Activated B cell treated with CpG ODN at 0.5 μM for 24 hours (primary cell): ENCODE measurements around the gene SBK2. TPM values are rescaled to one million over a fixed set of nuclear protein-coding genes. Genes with fewer than 3 reads are reported as not detected.

Experiments used
- ATAC-seq: fragments of 200-7000 bp; cut with Tn5 transposase; one replicate; pipeline ENCODE4 v1.10.0; 2021; ENCODE audit warnings: low read depth, mild to moderate bottlenecking, moderate library complexity
- CTCF ChIA-PET: fragments of 350-600 bp; sonication (Branson Sonifier 250); formaldehyde crosslinking; loops from one replicate; lab custom pipeline; 2021; ENCODE audit warnings: antibody characterized with exemption; lab: Charles Lee
- POLR2A ChIA-PET: fragments of 350-600 bp; sonication (Branson Sonifier 250); formaldehyde crosslinking; loops from one replicate; lab custom pipeline; 2021; ENCODE audit warnings: antibody characterized with exemption; lab: Charles Lee
- DNase-seq: peaks from one replicate; pipeline ENCODE4 v3.0.0; 2022
- H3K27ac Mint-ChIP-seq: one replicate; pipeline ENCODE4 v1.8.0; 2020; ENCODE audit warnings: mixed read lengths
- H3K27me3 Mint-ChIP-seq: one replicate; pipeline ENCODE4 v1.8.0; 2021; ENCODE audit warnings: mixed read lengths
- H3K36me3 Mint-ChIP-seq: one replicate; pipeline ENCODE4 v1.8.0; 2021; ENCODE audit warnings: low read depth, mixed read lengths
- H3K4me1 Mint-ChIP-seq: one replicate; pipeline ENCODE4 v1.8.0; 2021; ENCODE audit warnings: mixed read lengths
- H3K4me3 Mint-ChIP-seq: one replicate; pipeline ENCODE4 v1.8.0; 2020; ENCODE audit warnings: mild to moderate bottlenecking, mixed read lengths
- H3K9me3 Mint-ChIP-seq: one replicate; pipeline ENCODE4 v1.8.0; 2020; ENCODE audit warnings: mixed read lengths
- intact Hi-C: fragments of 100-400 bp; cut with micrococcal nuclease; formaldehyde crosslinking; loops from one replicate; pipeline ENCODE4 v1.15.1; 2024
- total RNA-seq: library from RNA; stranded (reverse); gene quantifications from 2 replicates; pipeline ENCODE4 v1.2.3, GENCODE V29; 2022
- TF ChIP-seq, protein P1 (sequence below): fragments of 200-600 bp; IDR thresholded peaks from one replicate; pipeline ENCODE4 v1.8.0; 2022; ENCODE audit warnings: antibody characterized with exemption, mild to moderate bottlenecking

The SBK2 gene
- total RNA-seq, 1 donor from 2014 or later, result not detected

DNA sequence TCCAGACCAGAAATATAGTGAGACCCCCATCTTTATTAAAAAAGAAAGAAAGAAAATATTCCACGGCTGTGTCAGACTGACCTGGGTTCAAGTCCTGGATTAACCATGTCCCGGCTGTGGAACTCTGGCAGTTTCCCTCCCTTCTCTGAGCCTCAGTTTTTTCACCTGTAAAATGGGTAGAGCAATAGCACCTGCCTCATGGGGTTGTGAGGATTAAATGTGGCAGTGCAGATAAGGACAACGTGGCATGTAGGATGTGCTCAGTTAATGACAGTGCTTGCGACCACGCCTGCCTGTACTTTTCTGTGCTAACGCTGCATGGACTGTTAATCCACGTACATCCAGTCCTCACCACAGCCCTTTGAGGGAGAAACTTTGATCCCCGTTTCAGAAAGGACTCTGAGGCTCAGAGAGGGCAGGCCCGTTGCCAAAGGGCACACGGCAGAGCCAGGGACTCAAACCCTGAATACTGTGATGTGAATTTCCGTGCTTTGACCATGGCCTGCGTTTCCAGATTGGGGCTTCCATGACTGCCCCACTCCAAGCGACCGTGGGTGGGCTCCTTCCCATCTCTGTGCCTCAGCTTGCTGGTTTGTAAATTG lies 16.1 kb downstream of the SBK2 start:
- peaks cover 3% of the 10 kb centered on the region for H3K4me1 Mint-ChIP-seq
- TF ChIP-seq, protein P1, sequence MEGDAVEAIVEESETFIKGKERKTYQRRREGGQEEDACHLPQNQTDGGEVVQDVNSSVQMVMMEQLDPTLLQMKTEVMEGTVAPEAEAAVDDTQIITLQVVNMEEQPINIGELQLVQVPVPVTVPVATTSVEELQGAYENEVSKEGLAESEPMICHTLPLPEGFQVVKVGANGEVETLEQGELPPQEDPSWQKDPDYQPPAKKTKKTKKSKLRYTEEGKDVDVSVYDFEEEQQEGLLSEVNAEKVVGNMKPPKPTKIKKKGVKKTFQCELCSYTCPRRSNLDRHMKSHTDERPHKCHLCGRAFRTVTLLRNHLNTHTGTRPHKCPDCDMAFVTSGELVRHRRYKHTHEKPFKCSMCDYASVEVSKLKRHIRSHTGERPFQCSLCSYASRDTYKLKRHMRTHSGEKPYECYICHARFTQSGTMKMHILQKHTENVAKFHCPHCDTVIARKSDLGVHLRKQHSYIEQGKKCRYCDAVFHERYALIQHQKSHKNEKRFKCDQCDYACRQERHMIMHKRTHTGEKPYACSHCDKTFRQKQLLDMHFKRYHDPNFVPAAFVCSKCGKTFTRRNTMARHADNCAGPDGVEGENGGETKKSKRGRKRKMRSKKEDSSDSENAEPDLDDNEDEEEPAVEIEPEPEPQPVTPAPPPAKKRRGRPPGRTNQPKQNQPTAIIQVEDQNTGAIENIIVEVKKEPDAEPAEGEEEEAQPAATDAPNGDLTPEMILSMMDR, result no peak
- DNase-seq (no peak), ATAC-seq (no peak)
- intact Hi-C loops, result no loop called here
- H3K9me3 Mint-ChIP-seq, result no peaks in the 10 kb centered on the region
- no peak overlapping the region for H3K4me3 Mint-ChIP-seq
- no peaks in the 10 kb centered on the region for H3K27me3 Mint-ChIP-seq
- H3K27ac Mint-ChIP-seq, result no peak overlapping the region
- CTCF ChIA-PET, result interaction anchor here (0.9 to 1.2 kb wide), 2 partner anchors 86 to 111 kb away, joined by 3 to 7 read pairs; no protein-coding TSS in a partner anchor
- H3K36me3 Mint-ChIP-seq, result no peaks in the 10 kb centered on the region
- POLR2A ChIA-PET, result no interaction called here

- TF ChIP-seq, protein P1, result no peak
- Mint-ChIP-seq H3K9me3 (no peaks in the 10 kb centered on the region), H3K27me3 (peaks cover 1% of the 10 kb centered on the region), H3K27ac (no peak overlapping the region), H3K4me3 (no peak overlapping the region), H3K36me3 (no peaks in the 10 kb centered on the region), H3K4me1 (peaks cover 3% of the 10 kb centered on the region)
- ATAC-seq (no peak), DNase-seq (no peak)
- CTCF ChIA-PET, result interaction anchor here (0.7 to 1.2 kb wide), 3 partner anchors 87 to 117 kb away, joined by 3 to 7 read pairs (median 3); no protein-coding TSS in a partner anchor
- POLR2A ChIA-PET, result interaction anchor here (0.5 to 0.6 kb wide), 2 partner anchors 63 to 112 kb away, joined by 4 to 5 read pairs; no protein-coding TSS in a partner anchor
- intact Hi-C loops, result loop anchor here (10.0 kb wide), 1 partner anchor 545 kb away; no protein-coding TSS in a partner anchor
Measured at GRCh38 chr19:55519451-55520311, 17.3 kb downstream of the SBK2 start.

- Mint-ChIP-seq H3K4me3 (peak overlapping the region; percentile 76), H3K36me3 (no peaks in the 10 kb centered on the region), H3K27ac (peak overlapping the region; percentile 87), H3K27me3 (peaks cover 10% of the 10 kb centered on the region), H3K9me3 (no peaks in the 10 kb centered on the region), H3K4me1 (peaks cover 3% of the 10 kb centered on the region)
- TF ChIP-seq, protein P1, result no peak
- POLR2A ChIA-PET, result interaction anchor here (0.6 to 1.5 kb wide), 6 partner anchors 82 to 118 kb away, joined by 4 to 14 read pairs (median 7); partner anchors contain the start of genes FIZ1, ZNF524, ZNF784 and ZNF865
- DNase-seq (peak; percentile 92), ATAC-seq (peak; percentile 100)
- CTCF ChIA-PET, result interaction anchor here (0.6 to 1.9 kb wide), 5 partner anchors 13 to 115 kb away, joined by 3 to 27 read pairs (median 7); no protein-coding TSS in a partner anchor
- intact Hi-C loops, result loop anchor here (1.0 to 10.0 kb wide), 6 partner anchors 70 to 548 kb away; partner anchors contain the start of gene FIZ1
Measured at GRCh38 chr19:55516878-55517620, 19.9 kb downstream of the SBK2 start.

DNA sequence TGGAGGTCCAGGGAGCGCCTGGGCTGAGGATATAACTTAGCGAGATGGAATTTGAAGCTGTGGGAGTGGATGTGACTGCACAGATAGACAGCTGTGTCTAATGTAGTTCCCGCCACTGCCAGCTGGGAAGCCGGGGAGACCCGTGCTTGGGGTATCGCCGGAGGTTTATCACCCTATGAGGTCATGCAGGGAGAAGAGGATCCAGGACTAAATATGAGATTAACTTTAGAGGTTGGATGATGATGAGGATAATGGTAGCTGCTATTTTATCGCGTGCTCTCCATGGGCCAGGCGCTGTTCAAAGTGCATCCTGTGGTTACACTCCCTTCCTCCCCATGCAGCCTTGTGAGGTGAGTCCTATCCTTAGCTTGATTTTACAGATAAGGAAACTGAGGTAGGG lies 28.8 kb downstream of the SBK2 start:
- H3K4me3 Mint-ChIP-seq, result no peak overlapping the region
- H3K4me1 Mint-ChIP-seq, result peaks cover 10% of the 10 kb centered on the region
- no peak for DNase-seq
- ChIA-PET CTCF (interaction anchor here (1.2 to 1.6 kb wide), 2 partner anchors 41 to 367 kb away, joined by 5 to 6 read pairs; no protein-coding TSS in a partner anchor), POLR2A (no interaction called here)
- H3K27ac Mint-ChIP-seq, result no peak overlapping the region
- peaks cover 10% of the 10 kb centered on the region for H3K27me3 Mint-ChIP-seq
- ATAC-seq, result no peak
- intact Hi-C loops, result loop anchor here (10.0 kb wide), 1 partner anchor 853 kb away; no protein-coding TSS in a partner anchor
- TF ChIP-seq, protein P1, result no peak
- no peaks in the 10 kb centered on the region for H3K9me3 Mint-ChIP-seq
- H3K36me3 Mint-ChIP-seq, result no peaks in the 10 kb centered on the region
